ENCODE data around the gene NELFE. TPM values are rescaled to one million over a fixed set of nuclear protein-coding genes. Genes with fewer than 3 reads are reported as not detected.

NELFE gene
- total RNA-seq, 1 experiment from 2014 or later = 91.4 TPM

- peak within 1 kb of the TSS; percentile 13 for H4K5ac ChIP-seq (ENCODE audit: insufficient read length, low read depth, low read length)
- Mint-ChIP-seq H3K36me3 (ENCODE audit: insufficient read depth in 1 of 3, low read depth in 3 of 3) (peaks cover 32 to 61% (median 56%) of the 10 kb centered on the region in 3 experiments), H3K27me3 (ENCODE audit: low read depth) (no peaks in the 10 kb centered on the region; the same call in 1 of the 2 replicates), H3K9me3 (peaks cover 6 to 13% of the 10 kb centered on the region in 2 experiments), H3K4me1 (peaks cover 8 to 11% of the 10 kb centered on the region in 2 experiments), H3K4me3 (peak within 1 kb of the TSS; percentile 91 to 97), H3K27ac (peak within 1 kb of the TSS; percentile 100)
- H2AK5ac ChIP-seq (ENCODE audit: insufficient read length, low read length) = no peak within 1 kb of the TSS
- peak within 1 kb of the TSS; percentile 16 for H3K27ac ChIP-seq (ENCODE audit: insufficient read length, low read depth, low read length)
- no CpG with 5 or more reads among the region's 62 CpGs for WGBS (ENCODE audit: extremely low coverage, insufficient read length, low lambda C conversion rate)
- no peak within 1 kb of the TSS for H2AFZ ChIP-seq (ENCODE audit: low read length)
- no peaks in the 10 kb centered on the region for H3K79me1 ChIP-seq (ENCODE audit: insufficient read depth, low read depth, low read length, poor library complexity, severe bottlenecking)
- H3K4ac ChIP-seq (ENCODE audit: low read depth, low read length) = 0 out of 2 replicates have a peak within 1 kb of the TSS, but pooled peaks have one; percentile 3
- no peak within 1 kb of the TSS for H2BK15ac ChIP-seq (ENCODE audit: low read depth, low read length)
- H3K23me2 ChIP-seq (ENCODE audit: insufficient read length, low read depth, low read length, poor library complexity, severe bottlenecking) = peaks cover 6% of the 10 kb centered on the region
- no peaks in the 10 kb centered on the region for H3K9me3 ChIP-seq (ENCODE audit: control insufficient read depth, low read depth, low read length)
- no peak within 1 kb of the TSS for H3K23ac ChIP-seq (ENCODE audit: insufficient read length, low read depth, low read length)
- peak within 1 kb of the TSS; percentile 2 for H4K91ac ChIP-seq (ENCODE audit: insufficient read length, low read depth, low read length)
- H3T11ph ChIP-seq (ENCODE audit: low read length) = no peak within 1 kb of the TSS
- H2BK120ac ChIP-seq (ENCODE audit: low read depth, low read length, poor library complexity, severe bottlenecking) = no peak within 1 kb of the TSS
- H2BK5ac ChIP-seq (ENCODE audit: insufficient read length, low read length) = no peak within 1 kb of the TSS
- peak; percentile 97 for DNase-seq
- H3K56ac ChIP-seq (ENCODE audit: insufficient read length, low read depth, low read length) = no peak within 1 kb of the TSS
- no peaks in the 10 kb centered on the region; the same call in 1 of the 2 replicates for H3K79me2 ChIP-seq (ENCODE audit: insufficient read depth, low read length)
- peak within 1 kb of the TSS; percentile 56; the same call in 1 of the 2 replicates for H3K14ac ChIP-seq (ENCODE audit: insufficient read depth, low read length)
- peak within 1 kb of the TSS; percentile 94 for H3K4me2 ChIP-seq (ENCODE audit: insufficient read depth, insufficient read length, low read length)
- no peaks in the 10 kb centered on the region for H3K27me3 ChIP-seq (ENCODE audit: insufficient read depth, low read length)
- H2BK20ac ChIP-seq (ENCODE audit: low read depth, low read length, poor library complexity, severe bottlenecking) = no peak within 1 kb of the TSS
- H3K4me1 ChIP-seq (ENCODE audit: insufficient read depth, low read length) = peaks cover 3% of the 10 kb centered on the region; the same call in 1 of the 2 replicates
- H4K20me1 ChIP-seq (ENCODE audit: control insufficient read depth, insufficient read depth, insufficient read length) = no peaks in the 10 kb centered on the region
- H2BK12ac ChIP-seq (ENCODE audit: insufficient read length, low read depth, low read length) = peak within 1 kb of the TSS; percentile 18
- H3K18ac ChIP-seq (ENCODE audit: insufficient read length, low read depth, low read length) = peak within 1 kb of the TSS; percentile 87
- TF ChIP-seq CTCF (conservative IDR thresholded peaks at IDR 0.05) = no peak
- peak within 1 kb of the TSS; percentile 59 for H3K9ac ChIP-seq (ENCODE audit: extremely low read depth, insufficient read length, low read length)
- H4K8ac ChIP-seq (replicated peaks; ENCODE audit: insufficient read length, low read depth, low read length) = no peak within 1 kb of the TSS
Observed at GRCh38 chr6:31971993-31972708, 13.4 kb upstream of the NELFE start, which contains the start of gene DXO. TSS of gene DXO (minus strand) at chr6:31972138. CDS start at chr6:31971675, 463 bp downstream.

Measured in H9 (cell line).